ENCODE results near the gene SNX32.

DNA sequence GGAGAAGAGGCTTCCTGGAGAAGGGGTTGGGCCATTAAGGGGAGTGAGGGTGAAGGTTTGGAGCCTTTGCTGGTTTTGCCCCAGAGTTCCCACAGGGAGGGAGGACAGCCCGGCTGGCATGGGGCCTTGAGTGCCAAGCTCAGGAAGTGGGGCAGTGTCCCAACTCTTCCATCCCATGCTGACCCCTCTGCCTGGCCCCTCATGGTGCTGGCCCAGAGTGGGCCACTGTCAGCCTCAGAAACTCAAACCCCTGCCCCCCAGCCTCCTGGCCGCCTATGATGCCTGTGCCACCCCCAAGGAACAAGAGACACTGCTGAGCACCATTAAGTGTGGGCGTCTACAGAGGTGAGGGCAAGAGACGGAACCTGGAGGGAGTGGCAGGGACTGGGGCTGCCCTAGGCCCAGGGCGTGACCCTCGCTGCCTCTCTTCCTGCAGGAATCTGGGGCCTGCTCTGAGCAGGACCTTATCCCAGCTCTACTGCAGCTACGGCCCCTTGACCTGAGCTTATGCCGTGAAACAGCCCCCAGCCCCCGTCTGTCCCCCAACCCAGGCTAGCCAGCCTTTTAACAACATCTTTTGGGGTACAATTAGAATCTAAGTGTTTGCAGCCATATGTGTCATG is 31.9 kb downstream of the SNX32 start:
- TF ChIP-seq, protein P1, sequence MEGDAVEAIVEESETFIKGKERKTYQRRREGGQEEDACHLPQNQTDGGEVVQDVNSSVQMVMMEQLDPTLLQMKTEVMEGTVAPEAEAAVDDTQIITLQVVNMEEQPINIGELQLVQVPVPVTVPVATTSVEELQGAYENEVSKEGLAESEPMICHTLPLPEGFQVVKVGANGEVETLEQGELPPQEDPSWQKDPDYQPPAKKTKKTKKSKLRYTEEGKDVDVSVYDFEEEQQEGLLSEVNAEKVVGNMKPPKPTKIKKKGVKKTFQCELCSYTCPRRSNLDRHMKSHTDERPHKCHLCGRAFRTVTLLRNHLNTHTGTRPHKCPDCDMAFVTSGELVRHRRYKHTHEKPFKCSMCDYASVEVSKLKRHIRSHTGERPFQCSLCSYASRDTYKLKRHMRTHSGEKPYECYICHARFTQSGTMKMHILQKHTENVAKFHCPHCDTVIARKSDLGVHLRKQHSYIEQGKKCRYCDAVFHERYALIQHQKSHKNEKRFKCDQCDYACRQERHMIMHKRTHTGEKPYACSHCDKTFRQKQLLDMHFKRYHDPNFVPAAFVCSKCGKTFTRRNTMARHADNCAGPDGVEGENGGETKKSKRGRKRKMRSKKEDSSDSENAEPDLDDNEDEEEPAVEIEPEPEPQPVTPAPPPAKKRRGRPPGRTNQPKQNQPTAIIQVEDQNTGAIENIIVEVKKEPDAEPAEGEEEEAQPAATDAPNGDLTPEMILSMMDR (IDR thresholded peaks at IDR 0.05): no peak
- no peak for TF ChIP-seq POLR2AphosphoS5 (IDR thresholded peaks at IDR 0.05)
